ENCODE measurements around the gene TASL.
"Not testable (repeated sequence)": the region's sequence is repeated elsewhere in the genome, so short reads cannot be mapped to it uniquely, and the experiment has no call there.

Gene TASL

DNA sequence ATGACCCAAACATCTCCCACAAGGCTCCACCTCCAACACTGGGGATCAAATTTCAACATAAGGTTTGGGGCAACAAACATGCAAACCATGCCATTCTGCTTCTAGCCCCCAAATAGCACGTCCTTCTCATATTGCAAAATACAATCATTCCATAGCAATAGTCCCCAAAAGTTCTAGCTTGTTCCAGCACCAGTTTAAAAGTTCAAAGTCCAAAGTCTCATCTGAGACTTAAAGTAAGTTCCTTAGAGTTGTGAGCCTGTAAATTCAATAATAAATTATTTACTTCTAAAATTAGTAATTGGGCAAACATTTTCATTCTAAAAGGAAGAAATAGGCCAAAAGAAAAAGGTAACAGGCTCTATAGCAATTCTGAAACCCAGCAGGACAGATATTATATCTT lies 8.9 kb upstream of the TASL start:
- DNase-seq, result no peak
- intact Hi-C loops (cut with DNase I), result no loop called here

DNA sequence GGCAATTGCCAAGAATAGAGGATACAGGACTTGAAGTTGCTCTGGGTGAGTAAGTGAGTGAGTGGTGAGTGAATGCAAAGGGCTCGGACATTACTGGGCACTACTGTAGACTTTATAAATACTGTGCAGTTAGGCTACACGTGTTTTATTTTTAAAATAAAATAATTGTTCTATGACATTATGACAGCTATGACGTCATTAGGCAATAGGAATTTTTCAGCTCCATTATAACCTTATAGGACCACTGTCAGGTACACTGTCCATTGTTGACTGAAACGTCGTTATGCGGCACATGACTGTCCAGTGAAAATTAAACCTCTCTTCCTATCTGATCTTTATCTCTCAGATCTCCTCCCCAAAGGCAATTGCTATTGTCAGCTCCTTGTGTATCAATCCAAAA lies 5.1 kb upstream of the TASL start:
- DNase-seq, result no peak
- intact Hi-C loops (cut with DNase I), result no loop called here

DNA sequence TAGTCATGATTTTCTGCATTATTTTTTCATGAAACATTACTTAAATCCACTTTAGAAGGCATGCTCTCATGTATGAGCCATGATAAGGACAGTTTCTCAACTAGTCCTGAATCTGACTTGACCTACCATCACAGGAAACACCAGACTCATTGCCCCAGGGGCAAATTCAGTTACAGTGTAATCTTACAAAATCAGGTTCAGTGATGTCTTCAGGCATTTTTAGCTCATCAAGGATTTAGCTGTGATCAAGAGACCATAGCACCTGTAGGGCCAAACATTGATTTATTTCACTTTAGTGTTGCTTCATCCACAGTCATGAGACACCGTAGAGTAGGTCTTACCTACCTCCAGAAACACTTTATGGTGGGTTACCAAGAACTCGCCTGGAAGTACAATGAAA lies 3.1 kb upstream of the TASL start:
- DNase-seq, result no peak
- intact Hi-C loops (cut with DNase I), result no loop called here

DNA sequence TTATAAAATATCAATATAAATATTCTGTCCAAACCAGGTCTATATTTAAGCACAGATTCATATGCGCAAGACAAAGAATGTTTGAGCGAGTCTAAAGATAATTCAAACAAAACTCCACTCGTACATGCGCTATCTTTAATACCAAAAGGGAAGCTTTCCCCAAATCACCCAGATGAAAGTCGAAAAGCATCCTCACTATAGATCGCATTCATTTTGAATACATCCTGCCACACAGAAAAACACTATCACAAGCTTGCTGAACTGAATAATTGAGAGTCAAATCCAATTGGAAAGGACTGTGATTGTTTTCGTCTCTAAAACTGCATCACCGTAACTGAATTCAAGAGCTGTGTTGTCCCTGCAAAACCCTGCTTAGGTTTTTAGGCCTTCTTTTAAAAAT lies 685 bp downstream of the TASL start:
- intact Hi-C loops (cut with DNase I), result no loop called here
- no peak for DNase-seq

DNA sequence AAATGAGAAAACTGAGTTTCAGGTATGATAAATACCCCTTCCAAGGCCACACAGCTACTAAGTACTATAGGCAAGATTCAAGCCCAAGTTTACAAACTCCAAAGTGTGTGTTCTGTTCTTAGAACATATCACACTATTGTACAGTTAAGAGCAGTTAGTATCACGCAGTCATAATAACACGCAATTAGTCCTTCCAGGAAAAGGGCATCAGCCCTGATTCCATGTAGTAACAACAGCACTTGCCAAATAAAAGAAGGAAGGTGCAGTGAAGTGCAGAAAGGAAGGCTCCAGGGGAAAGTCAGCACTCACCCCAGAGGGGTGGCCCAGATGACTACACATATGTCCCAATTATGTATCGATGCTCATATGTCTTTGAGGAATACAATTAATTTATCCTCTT lies 4.4 kb downstream of the TASL start:
- no peak for DNase-seq
- intact Hi-C loops (cut with DNase I), result no loop called here

DNA sequence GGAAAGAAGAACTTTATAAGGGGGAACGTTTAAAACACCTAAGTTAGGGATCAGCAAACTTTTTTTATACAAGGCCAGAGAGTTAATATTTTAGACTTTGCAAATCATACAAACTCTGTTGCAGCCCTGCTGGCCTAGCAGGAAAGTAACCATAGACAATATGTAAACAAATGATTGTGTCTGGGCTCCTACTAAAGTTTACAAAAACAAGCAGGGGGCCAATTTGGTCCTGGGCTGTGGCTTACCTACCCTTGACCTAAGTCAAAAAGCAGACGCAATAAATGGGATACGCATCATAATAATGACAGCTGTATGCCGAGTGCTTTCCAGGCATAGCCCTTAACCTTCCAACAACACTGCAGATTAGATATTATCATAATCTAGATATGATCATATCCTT lies 4.9 kb downstream of the TASL start:
- intact Hi-C loops (cut with DNase I), result no loop called here
- DNase-seq, result no peak

DNA sequence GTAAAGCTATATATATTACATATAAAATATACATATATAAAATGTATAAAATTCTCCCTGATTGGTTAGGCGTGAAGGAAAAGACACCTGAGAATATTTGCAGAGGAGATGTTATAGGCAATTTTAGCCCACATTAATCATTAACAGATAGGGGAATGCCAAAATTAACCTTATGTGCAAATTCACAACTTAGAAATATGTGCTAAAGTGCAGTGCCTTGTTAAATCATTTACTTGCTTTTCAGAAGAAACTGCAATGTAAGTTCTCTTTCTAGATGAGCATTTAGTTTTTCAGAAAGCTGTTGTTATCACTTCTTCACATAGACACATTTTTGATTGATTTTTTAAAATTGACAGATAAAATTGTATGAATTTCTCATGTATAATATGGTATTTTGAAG lies 5.6 kb downstream of the TASL start:
- intact Hi-C loops (cut with DNase I), result no loop called here
- DNase-seq, result no peak

DNA sequence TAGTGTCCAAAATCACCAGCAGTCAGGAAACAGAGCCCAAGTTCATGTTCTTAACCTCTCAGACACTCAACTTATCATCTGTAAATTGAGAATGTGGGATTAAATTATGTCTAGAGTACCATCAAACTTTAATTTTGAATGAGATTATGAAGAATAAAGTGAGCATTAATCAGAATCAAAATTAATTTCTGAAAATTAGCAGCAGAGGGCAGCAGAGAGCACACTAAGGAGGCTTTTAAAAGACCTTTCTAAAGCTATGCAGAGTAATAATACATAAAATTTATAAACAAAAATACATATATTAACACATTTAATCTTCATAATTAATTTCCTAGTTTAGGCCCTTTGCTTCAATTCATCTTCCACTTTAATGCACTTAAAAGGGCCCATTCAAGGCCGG lies 7.1 kb downstream of the TASL start:
- DNase-seq, result peak in 1 of 42 donors; percentile 4
- intact Hi-C loops (cut with DNase I), result no loop called here

DNA sequence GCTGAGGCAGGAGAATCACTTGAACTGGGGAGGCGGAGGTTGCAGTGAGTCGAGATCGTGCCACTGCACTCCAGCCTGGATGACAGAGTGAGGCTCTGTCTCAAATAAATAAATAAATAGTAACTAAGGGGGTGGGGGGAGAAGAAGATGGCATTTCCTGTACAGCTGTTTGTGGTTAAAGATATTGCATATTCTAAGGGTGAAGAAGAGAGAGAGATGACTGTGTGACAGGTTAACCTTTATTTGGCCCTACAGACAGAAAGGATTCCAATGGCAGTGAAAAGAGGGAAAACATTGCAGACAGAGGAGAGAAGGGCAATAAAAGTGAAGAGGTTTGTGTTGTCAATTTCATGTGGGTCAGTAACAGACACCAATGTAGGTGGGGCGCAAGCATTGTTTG lies 9.4 kb downstream of the TASL start:
- intact Hi-C loops (cut with DNase I), result no loop called here
- DNase-seq, result no peak

DNA sequence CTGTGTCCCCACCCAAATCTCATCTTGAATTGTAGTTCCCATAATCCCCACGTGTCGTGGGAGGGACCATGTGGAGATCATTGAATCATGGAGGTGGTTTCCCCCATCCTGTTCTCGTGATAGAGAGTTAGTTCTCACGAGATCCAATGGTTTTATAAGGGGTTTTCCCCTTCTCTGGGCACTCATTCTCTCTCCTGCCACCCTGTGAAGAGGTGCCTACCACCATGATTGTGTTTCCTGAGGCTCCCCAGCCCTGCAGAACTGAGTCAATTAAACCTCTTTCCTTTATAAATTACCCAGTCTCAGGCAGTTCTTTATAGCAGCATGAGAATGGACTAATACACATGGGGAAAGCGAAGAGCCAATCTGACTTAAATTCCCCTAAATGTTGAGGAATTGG lies 14.5 kb downstream of the TASL start:
- intact Hi-C loops (cut with DNase I); DNase-seq: not testable (repeated sequence)

DNA sequence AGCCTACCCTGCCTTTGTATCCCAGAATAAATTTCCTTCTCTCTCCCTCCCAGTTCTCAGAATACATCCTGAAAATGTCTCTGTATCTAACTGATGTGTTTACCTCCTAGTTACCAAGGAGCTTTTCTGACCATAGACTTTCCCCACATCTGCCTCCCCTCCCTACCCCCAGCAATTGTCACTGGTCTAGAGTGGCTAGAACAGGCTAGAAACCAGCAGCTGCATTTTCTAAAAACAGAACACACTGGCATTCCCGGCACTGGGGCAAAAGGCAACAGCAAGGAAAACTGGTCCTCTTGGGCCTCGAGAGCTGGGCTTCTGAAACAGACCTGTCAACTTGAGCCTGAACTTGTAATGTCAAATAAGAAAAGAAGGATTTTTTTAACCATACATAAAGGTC lies 16.4 kb downstream of the TASL start:
- no peak for DNase-seq
- intact Hi-C loops (cut with DNase I), result no loop called here

DNA sequence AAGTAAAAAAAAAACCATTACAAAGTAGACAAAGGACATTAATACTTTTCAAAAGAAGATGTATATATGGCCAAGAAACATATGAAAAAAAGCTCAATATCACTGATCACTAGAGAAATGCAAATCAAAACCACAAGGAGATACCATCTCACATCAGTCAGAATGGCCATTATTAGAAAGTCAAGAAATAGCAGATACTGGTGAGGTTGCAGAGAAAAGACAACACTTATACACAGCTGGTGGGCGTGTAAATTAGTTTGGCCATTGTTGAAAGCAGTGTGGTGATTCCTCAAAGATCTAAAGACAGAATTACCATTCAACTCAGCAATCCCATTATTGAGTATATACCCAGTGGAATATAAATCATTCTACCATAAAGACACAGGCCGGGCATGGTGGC lies 39.3 kb downstream of the TASL start:
- DNase-seq, result no peak
- intact Hi-C loops (cut with DNase I), result no loop called here

DNA sequence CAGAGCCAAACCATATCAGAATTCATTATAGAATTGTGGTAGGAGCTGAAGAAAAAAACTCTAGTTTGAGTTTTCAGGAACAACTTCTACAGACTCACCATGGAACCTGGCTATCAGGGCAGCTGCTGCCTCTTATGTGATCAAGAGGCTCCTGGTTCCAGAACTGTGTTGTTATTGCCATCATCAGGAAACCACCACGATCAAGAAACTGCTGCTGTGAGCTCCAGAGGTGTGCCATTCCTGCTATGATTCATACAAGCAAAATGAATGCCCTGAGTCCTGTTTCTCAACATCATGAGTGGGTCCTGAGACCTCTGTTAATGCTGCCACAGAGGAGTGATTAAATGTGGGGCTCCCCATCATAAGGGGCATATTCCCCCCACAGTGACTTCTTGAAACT lies 43.7 kb downstream of the TASL start:
- DNase-seq, result no peak
- intact Hi-C loops (cut with DNase I), result no loop called here

DNA sequence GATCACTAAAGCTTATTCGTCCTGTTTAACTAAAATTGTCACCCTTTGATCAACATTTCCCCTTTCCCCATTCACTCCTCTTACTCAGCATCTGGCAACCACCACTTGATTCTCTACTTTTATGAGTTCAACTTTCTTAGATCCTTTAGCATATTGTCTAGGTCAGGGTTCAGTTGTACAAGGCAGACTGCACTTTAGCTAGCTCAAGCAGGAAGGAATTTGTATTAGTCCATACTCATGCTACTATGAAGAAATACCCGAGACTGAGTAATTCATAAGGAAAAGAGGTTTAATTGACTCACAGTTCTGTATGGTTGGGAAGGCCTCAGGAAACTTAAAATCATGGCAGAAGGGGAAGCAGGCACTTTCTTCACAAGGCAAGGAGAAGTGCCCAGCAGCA lies 44.3 kb downstream of the TASL start:
- DNase-seq, result no peak
- intact Hi-C loops (cut with DNase I), result no loop called here

DNA sequence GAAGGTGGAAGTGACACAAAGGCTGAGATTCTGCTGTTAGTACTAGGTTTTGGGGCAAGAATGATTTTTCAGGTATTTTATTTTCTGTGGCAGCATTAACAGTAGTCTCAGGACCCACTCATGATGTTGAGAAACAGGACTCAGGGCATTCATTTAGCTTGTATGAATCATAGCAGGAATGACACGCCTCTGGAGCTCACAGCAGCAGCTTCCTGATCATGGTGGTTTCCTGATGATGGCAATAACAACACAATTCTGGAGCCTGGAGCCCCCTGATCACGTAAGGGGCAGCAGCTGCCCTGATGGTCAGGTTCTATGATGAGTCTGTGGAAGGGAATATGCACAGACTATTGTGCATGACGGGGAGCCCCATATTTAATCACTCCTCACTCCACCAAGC lies 47.0 kb downstream of the TASL start:
- DNase-seq, result no peak
- intact Hi-C loops (cut with DNase I), result no loop called here

DNA sequence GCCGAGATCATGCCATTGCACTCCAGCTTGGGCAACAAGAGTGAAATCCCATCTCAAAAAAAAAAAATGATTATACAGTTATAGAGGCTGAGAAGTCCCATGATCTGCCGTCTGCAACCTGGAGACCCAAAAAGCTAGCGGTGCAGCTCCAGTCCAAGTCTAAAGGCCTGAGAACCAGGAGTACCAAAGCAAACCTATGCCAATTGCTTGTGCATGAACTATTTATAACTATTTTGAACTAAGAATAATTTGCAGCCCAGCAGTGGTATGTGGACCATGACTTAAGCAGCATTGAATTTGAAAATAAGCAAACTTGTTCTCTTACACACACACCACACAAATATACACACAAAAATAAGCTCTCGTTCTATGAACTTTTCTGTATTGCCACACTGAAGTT lies 51.8 kb downstream of the TASL start:
- DNase-seq, result no peak
- intact Hi-C loops (cut with DNase I), result no loop called here

DNA sequence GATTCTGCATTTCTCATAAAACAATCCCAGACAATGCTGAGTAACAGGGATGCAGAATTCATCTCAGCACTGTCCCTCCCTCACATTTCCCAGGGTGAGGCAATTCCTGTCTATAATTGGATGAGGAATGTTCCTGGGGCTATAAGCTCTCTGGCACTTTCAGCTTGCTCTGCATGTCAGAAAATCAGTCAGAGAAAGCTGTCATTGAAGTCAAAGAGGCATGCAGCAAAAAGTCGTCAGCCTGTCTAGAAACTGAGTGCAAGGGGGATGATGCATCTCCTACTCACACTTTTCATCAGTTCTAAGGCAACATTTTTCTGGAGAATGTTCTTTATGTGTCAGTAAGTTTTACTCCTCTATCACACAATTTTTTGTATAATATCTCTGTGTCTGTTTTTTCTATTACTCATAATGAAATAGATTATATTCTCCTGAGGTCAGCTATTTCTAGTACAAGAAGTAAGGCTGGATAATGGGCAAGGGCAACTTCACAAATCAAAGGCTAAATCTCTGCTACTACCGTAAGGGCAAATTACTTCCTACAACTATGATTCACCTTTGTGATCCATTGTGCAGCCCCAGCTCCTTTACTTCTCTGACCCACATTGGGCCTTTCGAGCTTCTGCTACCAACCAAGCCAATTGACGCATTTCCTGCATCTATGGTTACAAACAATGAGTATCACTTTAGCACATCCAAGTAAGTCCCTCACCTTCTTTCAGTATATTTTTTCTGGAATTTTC lies 56.0 kb downstream of the TASL start:
- intact Hi-C loops (cut with DNase I), result no loop called here
- peak in 9 of 42 donors; percentile 1 to 42 (median 16) for DNase-seq

DNA sequence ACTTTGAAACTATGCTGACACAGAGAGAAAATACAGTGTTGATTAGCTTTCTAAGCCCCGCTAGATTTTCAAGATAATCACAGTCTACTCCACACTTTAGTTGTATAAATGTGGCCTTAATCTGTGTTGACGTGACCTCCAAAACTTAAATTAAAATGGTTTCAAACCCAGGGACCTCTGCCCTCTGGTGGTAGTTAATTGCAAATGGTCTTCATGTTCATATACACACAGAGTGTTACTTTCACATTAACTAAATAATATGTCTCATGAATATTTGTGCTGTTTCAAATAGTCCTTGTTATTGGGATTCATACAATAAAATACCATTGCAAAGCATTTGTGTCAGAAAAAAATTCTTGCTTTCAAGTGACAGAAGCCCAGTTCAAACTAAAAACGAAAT lies 64.3 kb downstream of the TASL start:
- intact Hi-C loops (cut with DNase I), result no loop called here

More for the DNA sequence above, 64.3 kb downstream of the TASL start:
- no peak for DNase-seq

Measured in head of caudate nucleus (tissue), 42 donors.